Measurements from ENCODE around the gene FADS2. TPM values are rescaled to one million over a fixed set of nuclear protein-coding genes. Genes with fewer than 3 reads are reported as not detected.

The FADS2 gene
- total and polyA plus RNA-seq, 2 of the 13 experiments (the other 11 are each of a cell fraction or from before 2014, with no cell fraction given), result 90.1 to 124 TPM

DNA sequence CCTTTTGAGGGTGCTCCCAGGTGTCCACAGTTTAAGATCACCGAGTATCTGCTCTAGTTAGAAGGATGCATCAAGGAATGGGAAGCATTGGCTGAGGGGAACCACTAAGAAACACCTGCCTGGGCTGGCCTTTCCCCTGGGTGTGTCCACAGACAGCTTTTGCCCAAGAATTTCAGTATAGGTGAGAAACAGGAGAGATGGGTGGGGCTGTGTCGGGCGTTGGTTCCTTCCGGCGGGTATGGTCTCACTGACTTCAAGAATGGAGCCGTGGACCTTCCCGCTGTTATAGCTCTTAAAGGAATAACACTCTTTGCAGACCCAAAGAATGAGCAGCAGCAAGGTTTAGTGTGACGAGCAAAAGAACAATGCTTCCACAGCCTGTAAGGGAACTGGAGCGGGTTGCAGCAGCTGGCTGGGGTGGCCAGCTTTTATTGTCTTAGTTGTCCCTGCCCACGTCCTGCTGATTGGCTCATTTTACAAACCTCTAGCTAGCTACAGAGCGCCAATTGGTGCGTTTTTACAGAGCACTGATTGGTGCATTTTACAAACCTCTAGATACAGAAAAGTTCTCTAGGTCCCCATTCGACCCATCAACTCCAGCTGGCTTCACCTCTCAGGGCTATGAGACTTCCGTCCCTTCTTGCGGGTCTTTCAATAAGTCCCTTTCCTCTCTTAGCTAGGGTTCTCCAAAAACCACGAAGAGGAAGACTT, 13.7 kb upstream of the FADS2 start:
- DNase-seq (ENCODE audit: low spot score) (peak; percentile 41), FAIRE-seq (no peak), ATAC-seq (no peak)
- ChIA-PET CTCF (ENCODE audit: low intra/inter-chr PET ratio, low total read pairs) (no interaction called here), POLR2A (interaction anchor here (0.8 to 5.8 kb wide), 32 partner anchors 7 to 831 kb away, joined by 3 to 50 read pairs (median 6); partner anchors contain the start of genes BEST1, CPSF7, FADS2 and FEN1)
- Histone ChIP-seq H3K79me2 (ENCODE audit: insufficient read depth, low read length) (peaks cover 25% of the 10 kb centered on the region), H3K9me3 (ENCODE audit: low read length) (no peaks in the 10 kb centered on the region), H4K20me1 (ENCODE audit: insufficient read depth, low read length) (no peaks in the 10 kb centered on the region), H3K9ac (ENCODE audit: insufficient read depth, low read depth, low read length) (peak overlapping the region; percentile 94), H3K4me1 (ENCODE audit: insufficient read depth, low read length) (peaks cover 34% of the 10 kb centered on the region), H3K27ac (ENCODE audit: extremely low read length, insufficient read depth, low read length) (peak overlapping the region; percentile 99), H3K27me3 (ENCODE audit: control insufficient read depth in 1 of 2, insufficient read depth in 2 of 2, low read length in 2 of 2) (no peaks in the 10 kb centered on the region; a peak in 1 of 5 replicates), H3K4me2 (ENCODE audit: low read depth, low read length) (peak overlapping the region; percentile 99), H3K4me3 (replicated peaks in 1 of 3; ENCODE audit: insufficient read depth in 1 of 3, low read depth in 2 of 3, low read length in 3 of 3) (peak overlapping the region; percentile 37 to 72 (median 55); a peak in 5 of 6 replicates), H2AFZ (ENCODE audit: low read length) (no peak overlapping the region), H3K36me3 (replicated peaks in 1 of 2; ENCODE audit: control insufficient read depth in 1 of 2, insufficient read depth in 2 of 2, low read length in 2 of 2) (peaks cover 22 to 42% of the 10 kb centered on the region in 2 experiments)
- TSS peak; percentile 64 for BruUV-seq (replicated peaks)
- peak in 1 of 2 experiments; percentile 69; a peak in 1 of 4 replicates for TF ChIP-seq POLR2A (IDR thresholded peaks at IDR 0.05; ENCODE audit: insufficient read depth in 1 of 2, low read depth in 2 of 2, low read length in 2 of 2)
- TF ChIP-seq NPAS2 (CRISPR knock-in tag; IDR thresholded peaks at IDR 0.05; ENCODE audit: borderline replicate concordance), result 0 out of 2 replicates have a peak, but pooled peaks have one; percentile 51
- TF ChIP-seq U2AF1 (optimal IDR thresholded peaks at IDR 0.05; ENCODE audit: low read depth, low read length), result no peak
- TF ChIP-seq NFYB (CRISPR knock-in tag; IDR thresholded peaks at IDR 0.05), result peak; percentile 77
- no peak for TF ChIP-seq MLLT10 (CRISPR knock-in tag; IDR thresholded peaks at IDR 0.05)
- TF ChIP-seq, protein P1, sequence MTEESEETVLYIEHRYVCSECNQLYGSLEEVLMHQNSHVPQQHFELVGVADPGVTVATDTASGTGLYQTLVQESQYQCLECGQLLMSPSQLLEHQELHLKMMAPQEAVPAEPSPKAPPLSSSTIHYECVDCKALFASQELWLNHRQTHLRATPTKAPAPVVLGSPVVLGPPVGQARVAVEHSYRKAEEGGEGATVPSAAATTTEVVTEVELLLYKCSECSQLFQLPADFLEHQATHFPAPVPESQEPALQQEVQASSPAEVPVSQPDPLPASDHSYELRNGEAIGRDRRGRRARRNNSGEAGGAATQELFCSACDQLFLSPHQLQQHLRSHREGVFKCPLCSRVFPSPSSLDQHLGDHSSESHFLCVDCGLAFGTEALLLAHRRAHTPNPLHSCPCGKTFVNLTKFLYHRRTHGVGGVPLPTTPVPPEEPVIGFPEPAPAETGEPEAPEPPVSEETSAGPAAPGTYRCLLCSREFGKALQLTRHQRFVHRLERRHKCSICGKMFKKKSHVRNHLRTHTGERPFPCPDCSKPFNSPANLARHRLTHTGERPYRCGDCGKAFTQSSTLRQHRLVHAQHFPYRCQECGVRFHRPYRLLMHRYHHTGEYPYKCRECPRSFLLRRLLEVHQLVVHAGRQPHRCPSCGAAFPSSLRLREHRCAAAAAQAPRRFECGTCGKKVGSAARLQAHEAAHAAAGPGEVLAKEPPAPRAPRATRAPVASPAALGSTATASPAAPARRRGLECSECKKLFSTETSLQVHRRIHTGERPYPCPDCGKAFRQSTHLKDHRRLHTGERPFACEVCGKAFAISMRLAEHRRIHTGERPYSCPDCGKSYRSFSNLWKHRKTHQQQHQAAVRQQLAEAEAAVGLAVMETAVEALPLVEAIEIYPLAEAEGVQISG (CRISPR knock-in tag; IDR thresholded peaks at IDR 0.05), result no peak
- no peak for TF ChIP-seq ZNF282 (IDR thresholded peaks at IDR 0.05; ENCODE audit: partially characterized antibody)
- 0 out of 2 replicates have a peak, but pooled peaks have one; percentile 11 for TF ChIP-seq KMT2A (CRISPR knock-in tag; IDR thresholded peaks at IDR 0.05)
- TF ChIP-seq MYNN (CRISPR knock-in tag; IDR thresholded peaks at IDR 0.05; ENCODE audit: low read depth), result 0 out of 2 replicates have a peak, but pooled peaks have one; percentile 35
- no peak for TF ChIP-seq NCOR1 (IDR thresholded peaks at IDR 0.05; ENCODE audit: borderline replicate concordance, low read length)
- TF ChIP-seq, protein P2, sequence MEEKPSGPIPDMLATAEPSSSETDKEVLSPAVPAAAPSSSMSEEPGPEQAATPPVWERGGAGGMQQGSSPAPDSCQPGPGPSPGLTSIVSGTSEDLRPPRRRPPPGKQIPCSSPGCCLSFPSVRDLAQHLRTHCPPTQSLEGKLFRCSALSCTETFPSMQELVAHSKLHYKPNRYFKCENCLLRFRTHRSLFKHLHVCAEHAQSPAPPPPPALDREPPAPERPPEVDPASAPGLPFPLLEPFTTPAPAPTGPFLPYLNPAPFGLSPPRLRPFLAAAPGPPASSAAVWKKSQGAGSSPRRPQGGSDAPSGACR (CRISPR knock-in tag; IDR thresholded peaks at IDR 0.05), result 0 out of 2 replicates have a peak, but pooled peaks have one; percentile 8
- 0 out of 2 replicates have a peak, but pooled peaks have one; percentile 6 for TF ChIP-seq ZNF329 (CRISPR knock-in tag; IDR thresholded peaks at IDR 0.05; ENCODE audit: low read depth)
- TF ChIP-seq ZNF749 (CRISPR knock-in tag; IDR thresholded peaks at IDR 0.05; ENCODE audit: borderline replicate concordance), result 0 out of 2 replicates have a peak, but pooled peaks have one; percentile 29
- TF ChIP-seq ZBTB38 (CRISPR knock-in tag; IDR thresholded peaks at IDR 0.05), result peak; percentile 78
- TF ChIP-seq ZMYM4 (CRISPR knock-in tag; IDR thresholded peaks at IDR 0.05), result 0 out of 2 replicates have a peak, but pooled peaks have one; percentile 13
- no peak for TF ChIP-seq HNRNPLL (IDR thresholded peaks at IDR 0.05; ENCODE audit: low read depth, low read length, poor library complexity, severe bottlenecking)
- intact Hi-C loops (cut with micrococcal nuclease; ENCODE audit: unreplicated experiment), result no loop called here
- in situ Hi-C loops (cut with HindIII; ENCODE audit: extremely low pct_ligation_motif_present, low pct_unique_long_range_greater_than_20kb), result no loop called here
- WGBS (ENCODE audit: low lambda C conversion rate), result 85% methylated on average over 16 of the region's 16 CpGs

Data from HepG2 (cell line).